Transverse colon (tissue), 3 donors: Measurements from ENCODE around the gene TMEM38B.

Experiments
- CTCF ChIP-seq, 5 experiments: fragments of 200-600 bp in 3 of 5; fragments of 450-650 bp in 2 of 5; sonication (generic) in 3 of 5; IDR thresholded peaks; 1 replicate in 2 of 5; 2 replicates in 3 of 5; pipeline ENCODE4 v1.5.1; 2016 to 2017; ENCODE audit warnings: antibody characterized with exemption in 5 of 5, inconsistent platforms in 3 of 5, mild to moderate bottlenecking in 2 of 5, moderate library complexity in 1 of 5
- EP300 ChIP-seq: sonication (generic); formaldehyde crosslinking; IDR thresholded peaks from one replicate; pipeline ENCODE4 v1.6.1; 2017; ENCODE audit warnings: antibody characterized with exemption, low read depth
- POLR2A ChIP-seq: fragments of 450-650 bp; IDR thresholded peaks from one replicate; pipeline ENCODE4 v1.6.1; 2016; ENCODE audit warnings: antibody characterized with exemption, mild to moderate bottlenecking, moderate library complexity

- TF ChIP-seq CTCF (IDR thresholded peaks at IDR 0.05), result no peak
- TF ChIP-seq POLR2A, result no peak
- no peak for TF ChIP-seq EP300
Measured at GRCh38 chr9:105678781-105679180, 15.6 kb upstream of the TMEM38B start.
